ENCODE results near the gene FXYD5.

DNA sequence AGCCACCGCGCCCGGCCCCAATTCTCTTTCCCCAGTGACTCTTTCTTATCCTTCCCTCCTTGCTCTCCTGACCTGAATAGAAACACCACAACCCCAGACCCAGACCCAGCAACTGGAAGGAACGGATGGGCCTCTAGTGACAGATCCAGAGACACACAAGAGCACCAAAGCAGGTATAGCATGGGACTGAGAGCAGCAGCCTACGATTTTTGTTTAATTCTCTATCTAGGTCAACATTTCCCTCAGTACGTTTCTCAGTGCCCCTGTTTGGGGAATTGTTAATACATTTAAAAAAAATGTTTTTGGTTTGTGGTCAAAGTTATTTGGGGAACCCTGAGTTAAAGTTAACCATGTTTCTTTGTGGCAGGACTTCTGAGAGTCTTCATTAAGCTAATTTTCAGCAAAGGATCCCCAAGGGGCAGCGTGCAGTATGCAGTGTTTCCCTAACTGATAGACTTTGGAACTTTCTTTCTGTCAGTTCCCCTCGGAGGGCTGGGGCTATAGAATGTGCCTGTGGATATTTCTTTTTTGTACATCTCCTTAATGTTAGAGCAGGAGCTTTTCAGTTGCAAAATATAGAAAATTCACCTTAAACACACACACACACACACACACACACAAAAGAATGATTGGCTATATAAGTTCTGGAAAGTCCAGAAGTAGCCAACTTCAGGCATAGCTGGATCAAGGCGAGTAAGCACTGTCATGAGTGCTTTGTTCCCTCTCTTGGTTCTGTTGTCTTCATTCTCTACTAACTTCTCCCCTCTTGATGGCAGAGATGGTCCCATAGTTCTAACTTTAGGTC is 6.3 kb downstream of the FXYD5 start:
- TF ChIP-seq POLR2AphosphoS5 (IDR thresholded peaks at IDR 0.05; ENCODE audit: low read depth, low read length) (no peak), TAF1 (IDR thresholded peaks at IDR 0.05; ENCODE audit: borderline replicate concordance, insufficient read depth, low read length) (no peak), SIN3A (IDR thresholded peaks at IDR 0.05; ENCODE audit: borderline replicate concordance, insufficient read depth, low read length) (no peak), FOXP2 (optimal IDR thresholded peaks at IDR 0.05; ENCODE audit: borderline replicate concordance, extremely low read depth, extremely low read length, insufficient read depth) (no peak)
- TF ChIP-seq, protein P1, sequence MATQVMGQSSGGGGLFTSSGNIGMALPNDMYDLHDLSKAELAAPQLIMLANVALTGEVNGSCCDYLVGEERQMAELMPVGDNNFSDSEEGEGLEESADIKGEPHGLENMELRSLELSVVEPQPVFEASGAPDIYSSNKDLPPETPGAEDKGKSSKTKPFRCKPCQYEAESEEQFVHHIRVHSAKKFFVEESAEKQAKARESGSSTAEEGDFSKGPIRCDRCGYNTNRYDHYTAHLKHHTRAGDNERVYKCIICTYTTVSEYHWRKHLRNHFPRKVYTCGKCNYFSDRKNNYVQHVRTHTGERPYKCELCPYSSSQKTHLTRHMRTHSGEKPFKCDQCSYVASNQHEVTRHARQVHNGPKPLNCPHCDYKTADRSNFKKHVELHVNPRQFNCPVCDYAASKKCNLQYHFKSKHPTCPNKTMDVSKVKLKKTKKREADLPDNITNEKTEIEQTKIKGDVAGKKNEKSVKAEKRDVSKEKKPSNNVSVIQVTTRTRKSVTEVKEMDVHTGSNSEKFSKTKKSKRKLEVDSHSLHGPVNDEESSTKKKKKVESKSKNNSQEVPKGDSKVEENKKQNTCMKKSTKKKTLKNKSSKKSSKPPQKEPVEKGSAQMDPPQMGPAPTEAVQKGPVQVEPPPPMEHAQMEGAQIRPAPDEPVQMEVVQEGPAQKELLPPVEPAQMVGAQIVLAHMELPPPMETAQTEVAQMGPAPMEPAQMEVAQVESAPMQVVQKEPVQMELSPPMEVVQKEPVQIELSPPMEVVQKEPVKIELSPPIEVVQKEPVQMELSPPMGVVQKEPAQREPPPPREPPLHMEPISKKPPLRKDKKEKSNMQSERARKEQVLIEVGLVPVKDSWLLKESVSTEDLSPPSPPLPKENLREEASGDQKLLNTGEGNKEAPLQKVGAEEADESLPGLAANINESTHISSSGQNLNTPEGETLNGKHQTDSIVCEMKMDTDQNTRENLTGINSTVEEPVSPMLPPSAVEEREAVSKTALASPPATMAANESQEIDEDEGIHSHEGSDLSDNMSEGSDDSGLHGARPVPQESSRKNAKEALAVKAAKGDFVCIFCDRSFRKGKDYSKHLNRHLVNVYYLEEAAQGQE (IDR thresholded peaks at IDR 0.05; ENCODE audit: insufficient read depth in 1 of 2, low read depth in 2 of 2, low read length in 2 of 2), result no peak

Measured in PFSK-1 (cell line).